Bronchial epithelial cell (primary cell): ENCODE measurements around the gene OPCML. TPM values are rescaled to one million over a fixed set of nuclear protein-coding genes. Genes with fewer than 3 reads are reported as not detected.

Source experiments
- DNase-seq: peaks from one replicate; pipeline ENCODE4 v3.0.0-alpha.2; 2010; ENCODE audit warnings: low read depth
- FAIRE-seq: peaks from 2 replicates; lab custom pipeline; 2011; peaks lifted over from hg19 to GRCh38; lab: Jason Lieb, UNC
- H3K27me3 ChIP-seq: 2 replicates; pipeline ENCODE4 v1.5.1; 2011; ENCODE audit warnings: low read length; ENCODE audit not compliant: control insufficient read depth, insufficient read depth
- H3K36me3 ChIP-seq: 2 replicates; pipeline ENCODE4 v1.5.1; 2011; ENCODE audit warnings: low read length; ENCODE audit not compliant: control insufficient read depth, insufficient read depth
- H3K4me3 ChIP-seq: 2 replicates; pipeline ENCODE4 v1.5.1; 2011; ENCODE audit warnings: mild to moderate bottlenecking, low read depth, low read length, control low read depth
- total RNA-seq: library from RNA; depleted of rRNA; stranded (reverse); fragments of >200 nt; gene quantifications from 2 replicates; pipeline ENCODE4 v1.2.1, GENCODE V29; 2014
- TF ChIP-seq, protein P1 (sequence below): IDR thresholded peaks from 2 replicates; pipeline ENCODE4 v1.5.1; 2011; ENCODE audit warnings: mild to moderate bottlenecking, moderate library complexity, low read length, control low read depth, inconsistent platforms; ENCODE audit not compliant: insufficient read depth, severe bottlenecking

The OPCML gene
- total RNA-seq, 1 donor from 2014 or later, result not detected

DNA sequence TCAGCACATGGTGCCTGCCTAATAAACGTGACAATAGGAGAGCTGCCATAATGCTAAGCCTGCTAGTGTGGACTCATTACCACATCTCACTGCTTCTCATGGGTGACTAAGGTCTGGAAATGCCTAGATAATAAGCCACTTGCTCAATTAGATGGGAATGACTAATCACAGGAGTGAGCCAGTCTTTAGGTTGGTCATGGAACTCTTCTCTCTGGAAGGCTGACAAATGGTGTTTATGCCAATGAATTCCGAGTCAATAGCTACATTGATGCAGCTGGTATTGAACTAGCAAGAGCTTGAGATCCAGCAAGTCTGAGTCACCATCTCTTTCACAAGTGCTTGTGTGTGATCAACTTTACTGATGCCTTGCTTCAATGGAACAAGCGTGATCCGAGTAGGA is 334.9 kb downstream of the OPCML start:
- TF ChIP-seq, protein P1, sequence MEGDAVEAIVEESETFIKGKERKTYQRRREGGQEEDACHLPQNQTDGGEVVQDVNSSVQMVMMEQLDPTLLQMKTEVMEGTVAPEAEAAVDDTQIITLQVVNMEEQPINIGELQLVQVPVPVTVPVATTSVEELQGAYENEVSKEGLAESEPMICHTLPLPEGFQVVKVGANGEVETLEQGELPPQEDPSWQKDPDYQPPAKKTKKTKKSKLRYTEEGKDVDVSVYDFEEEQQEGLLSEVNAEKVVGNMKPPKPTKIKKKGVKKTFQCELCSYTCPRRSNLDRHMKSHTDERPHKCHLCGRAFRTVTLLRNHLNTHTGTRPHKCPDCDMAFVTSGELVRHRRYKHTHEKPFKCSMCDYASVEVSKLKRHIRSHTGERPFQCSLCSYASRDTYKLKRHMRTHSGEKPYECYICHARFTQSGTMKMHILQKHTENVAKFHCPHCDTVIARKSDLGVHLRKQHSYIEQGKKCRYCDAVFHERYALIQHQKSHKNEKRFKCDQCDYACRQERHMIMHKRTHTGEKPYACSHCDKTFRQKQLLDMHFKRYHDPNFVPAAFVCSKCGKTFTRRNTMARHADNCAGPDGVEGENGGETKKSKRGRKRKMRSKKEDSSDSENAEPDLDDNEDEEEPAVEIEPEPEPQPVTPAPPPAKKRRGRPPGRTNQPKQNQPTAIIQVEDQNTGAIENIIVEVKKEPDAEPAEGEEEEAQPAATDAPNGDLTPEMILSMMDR, result no peak
- FAIRE-seq (no peak), DNase-seq (peak; percentile 12)
- Histone ChIP-seq H3K27me3 (no peaks in the 10 kb centered on the region), H3K4me3 (no peak overlapping the region), H3K36me3 (no peaks in the 10 kb centered on the region)

DNA sequence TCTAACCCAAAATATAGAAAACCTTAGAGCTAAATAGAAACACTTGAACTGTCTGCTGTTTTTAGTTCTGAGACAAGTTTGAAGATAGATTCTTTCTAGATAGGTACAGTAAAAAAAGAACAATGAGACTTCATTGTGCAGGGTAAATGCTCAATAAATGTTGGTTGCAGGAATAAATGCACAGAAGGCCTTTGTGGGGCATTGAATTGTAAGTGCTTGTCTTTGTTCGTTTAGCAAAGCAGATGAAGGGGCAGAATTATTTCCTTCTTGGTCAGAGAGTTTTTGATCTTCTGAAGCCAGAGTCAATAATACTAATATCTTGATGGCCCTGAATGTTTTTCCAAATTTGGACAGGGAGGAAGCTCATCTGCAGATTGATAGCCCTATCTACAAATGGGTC is 340.4 kb downstream of the OPCML start:
- TF ChIP-seq, protein P1, result no peak
- H3K4me3 ChIP-seq, result no peak overlapping the region
- no peaks in the 10 kb centered on the region for H3K27me3 ChIP-seq
- H3K36me3 ChIP-seq, result no peaks in the 10 kb centered on the region
- DNase-seq (no peak), FAIRE-seq (no peak)

DNA sequence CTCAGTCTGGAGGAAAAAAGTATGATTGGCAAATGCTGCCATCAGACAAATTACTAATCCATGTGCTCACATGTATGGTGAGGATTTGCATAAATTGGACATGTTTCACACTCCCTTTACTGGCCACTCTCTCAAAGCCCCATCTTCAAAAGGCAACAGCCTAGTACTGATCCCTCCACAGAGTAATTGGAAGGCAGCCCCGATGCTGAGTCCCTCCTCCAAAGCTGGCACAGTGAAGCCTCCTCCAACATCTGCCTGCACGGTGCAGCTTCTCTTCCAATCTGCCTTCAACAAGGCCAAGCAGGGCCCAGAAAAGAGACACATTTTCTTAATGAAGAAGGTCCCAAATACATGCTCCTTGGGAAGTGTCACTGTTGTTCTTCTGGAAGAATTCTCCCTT is 350.6 kb downstream of the OPCML start:
- no peak overlapping the region for H3K4me3 ChIP-seq
- DNase-seq (no peak), FAIRE-seq (no peak)
- no peaks in the 10 kb centered on the region for H3K27me3 ChIP-seq
- TF ChIP-seq, protein P1, result no peak
- no peaks in the 10 kb centered on the region for H3K36me3 ChIP-seq

DNA sequence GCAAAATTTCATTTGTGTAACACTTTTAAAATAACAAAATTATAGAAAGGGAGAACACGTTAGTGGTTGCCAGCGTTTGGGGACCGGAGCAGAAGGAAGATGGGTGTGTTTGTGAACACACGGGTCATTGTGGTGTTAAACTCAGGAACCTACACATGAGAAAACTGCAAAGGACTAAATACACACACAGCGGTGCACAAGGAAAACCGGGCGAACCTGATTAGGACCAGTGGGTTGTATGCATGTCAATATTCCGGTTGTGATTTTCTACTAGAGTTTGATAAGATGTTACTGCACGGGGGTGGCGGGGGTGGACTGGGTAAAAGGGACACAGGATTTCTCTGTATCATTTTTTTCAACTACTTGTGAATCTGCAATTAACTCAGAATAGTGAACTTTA is 351.2 kb downstream of the OPCML start:
- no peaks in the 10 kb centered on the region for H3K36me3 ChIP-seq
- TF ChIP-seq, protein P1, result no peak
- H3K27me3 ChIP-seq, result no peaks in the 10 kb centered on the region
- no peak for DNase-seq
- no peak for FAIRE-seq
- H3K4me3 ChIP-seq, result no peak overlapping the region

DNA sequence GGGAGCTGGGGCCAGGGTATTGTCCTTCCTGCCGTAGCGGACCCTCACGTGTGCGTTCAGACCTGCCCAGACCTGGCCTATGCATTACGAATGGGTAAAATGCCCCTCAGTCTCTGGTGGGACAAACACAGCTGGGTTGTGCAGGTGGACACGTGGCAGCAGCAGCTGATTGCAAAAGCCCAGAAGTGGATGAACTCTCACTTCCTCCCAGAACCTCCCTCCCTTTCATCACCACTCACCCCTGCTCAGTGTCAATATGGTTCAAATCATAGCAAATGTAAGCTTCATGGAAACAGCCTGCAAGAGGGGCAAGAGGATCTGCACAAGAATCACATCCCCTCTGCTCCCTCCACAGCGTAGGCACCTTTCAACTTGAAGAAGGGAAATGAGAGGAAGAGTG is 352.1 kb downstream of the OPCML start:
- FAIRE-seq (no peak), DNase-seq (no peak)

DNA sequence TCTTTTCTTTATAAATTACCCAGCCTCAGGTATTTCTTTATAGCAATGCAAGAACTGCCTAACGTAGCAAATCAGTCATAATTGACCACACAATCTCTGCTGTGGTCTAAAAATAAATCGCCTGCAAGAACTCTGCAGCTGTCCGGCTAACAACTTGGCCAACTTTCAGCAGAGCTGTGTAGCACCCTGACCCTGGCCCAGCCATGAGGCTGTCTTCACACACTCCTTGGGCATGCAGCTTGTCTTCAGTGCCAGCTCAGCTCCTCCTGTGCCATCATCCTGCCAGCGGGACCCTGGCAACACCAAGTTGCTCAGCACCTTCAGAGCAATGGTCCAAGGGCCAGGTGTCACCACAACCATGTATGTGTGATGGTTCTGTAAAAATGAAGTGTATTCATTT is 355.6 kb downstream of the OPCML start:
- DNase-seq, result no peak
- FAIRE-seq, result no peak

More for the DNA sequence above, 352.1 kb downstream of the OPCML start:
- Histone ChIP-seq H3K27me3 (no peaks in the 10 kb centered on the region), H3K36me3 (no peaks in the 10 kb centered on the region), H3K4me3 (no peak overlapping the region)
- TF ChIP-seq, protein P1, result no peak

More for the DNA sequence above, 355.6 kb downstream of the OPCML start:
- Histone ChIP-seq H3K36me3 (no peaks in the 10 kb centered on the region), H3K4me3 (no peak overlapping the region), H3K27me3 (no peaks in the 10 kb centered on the region)
- TF ChIP-seq, protein P1, result no peak
